NCI-H526 (cell line): Measurements from ENCODE around the gene PI4K2A.

Experiments
- DNase-seq, 2 experiments: peaks; one replicate each; lab custom pipeline; 2025; lab: John Stamatoyannopoulos, UW

The PI4K2A gene

GRCh38 chr10:97707134-97707861, 66.8 kb downstream of the PI4K2A start:
- DNase-seq, result no peak

GRCh38 chr10:97708167-97708566, 67.7 kb downstream of the PI4K2A start:
- DNase-seq, result no peak

- DNase-seq, result peak in 1 of 2 experiments; percentile 52
Observed at GRCh38 chr10:97708976-97709946, 68.8 kb downstream of the PI4K2A start.

- no peak for DNase-seq
Observed at GRCh38 chr10:97711640-97712572, 71.4 kb downstream of the PI4K2A start.

GRCh38 chr10:97713339-97713825, 72.9 kb downstream of the PI4K2A start, which contains the start of gene MARVELD1:
Gene MARVELD1, plus strand, starts transcription at chr10:97713730. Its CDS starts 147 bp downstream, at chr10:97713877.
- peak in 1 of 2 experiments; percentile 52 for DNase-seq

- DNase-seq, result peak in 1 of 2 experiments; percentile 64
Observed at GRCh38 chr10:97713826-97714400, 73.4 kb downstream of the PI4K2A start.

- DNase-seq, result peak in 1 of 2 experiments; percentile 59
Observed at GRCh38 chr10:97714401-97715258, 74.2 kb downstream of the PI4K2A start.

GRCh38 chr10:97715259-97715874, 74.9 kb downstream of the PI4K2A start:
- no peak for DNase-seq

- no peak for DNase-seq
Observed at GRCh38 chr10:97717627-97718026, 77.2 kb downstream of the PI4K2A start.

- no peak for DNase-seq
Observed at GRCh38 chr10:97718178-97718577, 77.7 kb downstream of the PI4K2A start.

GRCh38 chr10:97718659-97719142, 78.2 kb downstream of the PI4K2A start:
- peak in 1 of 2 experiments; percentile 52 for DNase-seq

GRCh38 chr10:97719602-97720001, 79.1 kb downstream of the PI4K2A start:
- no peak for DNase-seq

- DNase-seq, result no peak
Observed at GRCh38 chr10:97721871-97722780, 81.7 kb downstream of the PI4K2A start.

- DNase-seq, result no peak
Observed at GRCh38 chr10:97723001-97723400, 82.5 kb downstream of the PI4K2A start.

- no peak for DNase-seq
Observed at GRCh38 chr10:97724341-97724941, 84.0 kb downstream of the PI4K2A start.
